ENCODE results near the gene ACOT7. TPM values are rescaled to one million over a fixed set of nuclear protein-coding genes. Genes with fewer than 3 reads are reported as not detected.

The ACOT7 gene
- total RNA-seq, 1 donor from 2014 or later, result 80.3 TPM

- TF ChIP-seq, protein P1, sequence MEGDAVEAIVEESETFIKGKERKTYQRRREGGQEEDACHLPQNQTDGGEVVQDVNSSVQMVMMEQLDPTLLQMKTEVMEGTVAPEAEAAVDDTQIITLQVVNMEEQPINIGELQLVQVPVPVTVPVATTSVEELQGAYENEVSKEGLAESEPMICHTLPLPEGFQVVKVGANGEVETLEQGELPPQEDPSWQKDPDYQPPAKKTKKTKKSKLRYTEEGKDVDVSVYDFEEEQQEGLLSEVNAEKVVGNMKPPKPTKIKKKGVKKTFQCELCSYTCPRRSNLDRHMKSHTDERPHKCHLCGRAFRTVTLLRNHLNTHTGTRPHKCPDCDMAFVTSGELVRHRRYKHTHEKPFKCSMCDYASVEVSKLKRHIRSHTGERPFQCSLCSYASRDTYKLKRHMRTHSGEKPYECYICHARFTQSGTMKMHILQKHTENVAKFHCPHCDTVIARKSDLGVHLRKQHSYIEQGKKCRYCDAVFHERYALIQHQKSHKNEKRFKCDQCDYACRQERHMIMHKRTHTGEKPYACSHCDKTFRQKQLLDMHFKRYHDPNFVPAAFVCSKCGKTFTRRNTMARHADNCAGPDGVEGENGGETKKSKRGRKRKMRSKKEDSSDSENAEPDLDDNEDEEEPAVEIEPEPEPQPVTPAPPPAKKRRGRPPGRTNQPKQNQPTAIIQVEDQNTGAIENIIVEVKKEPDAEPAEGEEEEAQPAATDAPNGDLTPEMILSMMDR (conservative IDR thresholded peaks at IDR 0.05; ENCODE audit: low read depth, low read length), result no peak
- DNase-seq (ENCODE audit: low read depth), result no peak
- H3K4me3 ChIP-seq (ENCODE audit: low read depth, low read length), result no peak overlapping the region
These were observed 126.9 kb downstream of the ACOT7 start for GRCh38 chr1:6266641-6267040.

- TF ChIP-seq, protein P1 (conservative IDR thresholded peaks at IDR 0.05; ENCODE audit: low read depth, low read length), result no peak
- DNase-seq (ENCODE audit: low read depth), result no peak
- H3K4me3 ChIP-seq (ENCODE audit: low read depth, low read length), result no peak overlapping the region
These were observed 128.4 kb downstream of the ACOT7 start for GRCh38 chr1:6265151-6265550.

GRCh38 chr1:6263716-6264115 is 129.9 kb downstream of the ACOT7 start:
- TF ChIP-seq, protein P1 (conservative IDR thresholded peaks at IDR 0.05; ENCODE audit: low read depth, low read length), result no peak
- DNase-seq (ENCODE audit: low read depth), result no peak

DNA sequence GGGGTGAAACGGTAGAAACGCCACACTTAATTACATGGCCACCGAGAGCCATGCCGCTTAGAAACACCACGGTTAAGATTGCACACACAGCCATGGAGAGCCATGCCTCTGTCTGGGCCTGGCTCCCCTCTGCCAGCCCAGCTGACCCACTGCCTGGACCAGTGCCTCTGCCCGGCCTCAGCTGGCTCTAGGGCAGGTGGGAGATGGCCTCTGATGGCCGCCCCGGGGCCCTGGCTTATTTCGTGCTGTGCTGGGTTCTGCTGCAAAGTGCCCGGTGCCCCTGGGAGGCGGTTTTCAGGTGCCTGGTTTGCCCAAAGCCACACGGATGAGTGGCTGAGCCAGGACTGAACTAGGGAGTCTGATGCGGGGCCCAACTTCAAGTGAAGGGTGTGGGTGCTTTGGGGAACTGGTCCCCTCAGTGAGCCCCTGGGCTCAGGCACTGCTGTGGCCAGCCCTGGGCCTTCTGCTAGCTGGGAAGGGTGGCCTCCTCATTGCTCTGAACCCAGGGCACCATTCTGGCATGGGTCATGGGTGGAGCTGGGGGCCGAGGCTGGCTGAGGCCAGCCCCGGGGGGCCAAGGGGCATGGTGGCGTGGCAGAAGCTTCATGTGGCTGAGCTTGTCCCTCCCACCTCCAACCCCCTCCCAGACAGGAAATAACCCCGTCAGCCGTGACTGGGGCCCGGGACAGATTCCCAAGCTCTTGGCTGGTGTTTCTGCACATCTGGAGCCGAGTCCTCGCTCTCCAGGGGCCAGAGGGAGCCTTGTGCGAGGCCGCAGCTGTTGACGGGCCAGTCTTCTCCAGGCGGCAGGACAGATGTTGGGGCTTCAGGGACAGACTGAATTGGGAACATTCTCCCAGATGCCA is 130.8 kb downstream of the ACOT7 start:
- no peak for DNase-seq (ENCODE audit: low read depth)
- H3K4me3 ChIP-seq (ENCODE audit: low read depth, low read length), result no peak overlapping the region
- TF ChIP-seq, protein P1 (conservative IDR thresholded peaks at IDR 0.05; ENCODE audit: low read depth, low read length), result no peak

More at GRCh38 chr1:6263716-6264115, 129.9 kb downstream of the ACOT7 start:
- no peak overlapping the region for H3K4me3 ChIP-seq (ENCODE audit: low read depth, low read length)

DNA sequence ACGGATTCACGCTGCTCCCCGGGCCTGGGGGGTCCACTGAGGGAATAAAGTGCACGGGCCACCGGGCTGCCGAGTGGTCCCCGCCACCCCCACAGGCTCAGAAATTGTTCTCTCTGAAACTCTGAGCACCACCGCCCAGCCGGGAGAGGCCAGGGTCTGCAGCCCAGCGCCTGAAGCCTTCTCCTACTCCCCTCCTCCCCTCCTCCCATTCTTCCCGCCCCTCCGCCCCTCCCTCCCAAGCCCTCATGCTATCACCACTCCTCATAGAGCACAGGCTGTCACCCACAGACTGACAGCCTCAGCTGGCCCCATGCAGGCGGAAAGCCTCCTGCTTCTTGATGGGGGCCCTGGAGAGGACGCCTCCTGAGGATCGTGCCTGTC is 132.0 kb downstream of the ACOT7 start:
- peak overlapping the region; percentile 48 for H3K4me3 ChIP-seq (ENCODE audit: low read depth, low read length)
- TF ChIP-seq, protein P1 (conservative IDR thresholded peaks at IDR 0.05; ENCODE audit: low read depth, low read length), result no peak
- DNase-seq (ENCODE audit: low read depth), result no peak

GRCh38 chr1:6260961-6261614 is 132.5 kb downstream of the ACOT7 start, which contains the start of gene GPR153:
Gene GPR153, minus strand, starts transcription at chr1:6261098. Its CDS starts 6,193 bp downstream, at chr1:6254905.
- TF ChIP-seq, protein P1 (conservative IDR thresholded peaks at IDR 0.05; ENCODE audit: low read depth, low read length), result no peak
- H3K4me3 ChIP-seq (ENCODE audit: low read depth, low read length), result peak within 1 kb of the TSS; percentile 65
- no peak for DNase-seq (ENCODE audit: low read depth)

Data from epithelial cell of proximal tubule (primary cell).